ENCODE results near the gene BRMS1.

The BRMS1 gene

DNA sequence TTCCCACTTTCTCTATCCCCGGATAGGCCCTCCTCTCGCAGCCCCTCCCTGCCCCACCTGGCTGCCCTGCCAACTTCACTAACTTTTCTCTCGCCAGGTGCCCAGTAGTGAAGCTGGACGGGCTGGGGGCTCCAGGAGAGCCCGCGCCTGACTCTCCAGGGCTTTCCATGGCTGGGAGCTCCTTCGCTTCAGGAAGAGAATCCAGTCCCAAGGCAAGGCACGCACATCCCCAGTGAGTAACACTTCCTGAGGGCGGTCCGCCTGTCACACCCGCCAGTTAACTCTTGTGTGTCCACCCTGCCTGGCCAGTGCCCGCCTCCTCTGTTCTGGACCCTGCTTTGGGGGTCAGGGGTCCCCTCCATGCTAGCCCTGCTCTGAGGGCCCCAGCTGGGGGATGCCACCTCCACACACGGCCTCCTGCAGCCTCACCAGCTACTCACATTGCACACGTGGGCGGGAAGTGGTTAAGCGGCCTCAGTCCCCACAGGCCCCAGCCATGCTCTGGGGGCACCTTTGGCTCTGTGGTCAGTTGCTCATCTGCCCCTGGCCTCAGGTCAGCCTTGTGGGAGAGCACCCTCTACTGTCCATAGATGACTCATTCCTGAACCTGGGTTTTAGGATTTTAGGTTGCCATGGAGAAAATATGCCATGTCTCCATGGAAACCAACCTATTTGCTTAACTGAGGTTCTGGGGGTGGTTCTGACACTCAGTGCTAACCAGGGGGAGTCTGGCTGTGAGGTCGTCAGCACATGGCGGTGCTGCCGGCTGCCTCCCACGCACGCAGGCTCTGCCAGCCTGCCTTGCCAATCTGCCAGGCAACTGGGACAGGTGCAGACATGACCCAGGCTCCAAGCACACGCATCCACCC lies 8.4 kb downstream of the BRMS1 start, which contains the start of gene RIN1:
TSS of gene RIN1 (minus strand) at position 201 of the 869 bp plus-strand sequence. CDS start at position 169, 32 bp downstream.
- DNase-seq = peak; percentile 100

GRCh38 chr11:66335531-66336233 lies 9.2 kb downstream of the BRMS1 start:
- DNase-seq = peak; percentile 75

DNA sequence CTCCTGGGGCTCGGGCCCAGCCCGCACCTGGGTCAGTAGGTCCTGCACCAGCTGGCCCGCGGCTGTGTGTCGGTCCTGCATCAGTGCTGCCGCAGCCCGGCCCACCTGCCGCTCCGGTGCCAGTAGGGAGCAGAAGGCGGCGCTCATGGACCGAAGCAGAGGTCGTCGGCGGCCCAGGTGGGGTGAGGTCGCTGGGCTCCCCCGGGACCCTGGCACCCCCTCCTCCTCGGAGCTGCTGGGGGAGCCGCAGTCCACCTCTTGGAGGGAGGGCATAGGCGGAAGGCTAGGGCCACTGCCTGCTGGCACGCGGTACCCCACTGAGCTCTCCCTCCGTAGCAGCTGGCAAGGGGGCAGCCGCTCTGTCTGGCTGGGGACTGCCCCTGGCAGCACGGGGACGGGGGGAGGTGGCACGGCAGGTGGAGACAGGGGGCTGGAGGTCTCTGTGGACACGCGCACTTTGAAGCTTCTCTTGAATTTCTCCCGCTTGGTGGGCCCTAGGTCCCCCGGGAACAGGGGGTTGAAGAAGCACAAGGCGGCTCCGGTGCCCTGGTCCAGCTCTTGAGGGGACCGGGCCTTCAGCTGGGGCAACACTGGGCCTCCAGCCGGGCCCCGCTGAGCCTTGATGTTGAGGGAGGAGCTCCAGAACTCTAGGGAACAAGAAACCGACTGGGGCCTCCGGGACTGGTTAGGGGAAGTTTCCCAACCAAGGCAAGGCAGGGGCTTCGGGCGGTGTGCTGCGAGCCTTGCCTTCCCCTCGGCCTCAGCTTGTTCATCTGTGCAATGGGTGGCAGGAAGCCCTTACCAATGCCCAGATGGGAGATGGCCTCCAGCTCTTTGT lies 10.1 kb downstream of the BRMS1 start:
- no peak for DNase-seq

DNA sequence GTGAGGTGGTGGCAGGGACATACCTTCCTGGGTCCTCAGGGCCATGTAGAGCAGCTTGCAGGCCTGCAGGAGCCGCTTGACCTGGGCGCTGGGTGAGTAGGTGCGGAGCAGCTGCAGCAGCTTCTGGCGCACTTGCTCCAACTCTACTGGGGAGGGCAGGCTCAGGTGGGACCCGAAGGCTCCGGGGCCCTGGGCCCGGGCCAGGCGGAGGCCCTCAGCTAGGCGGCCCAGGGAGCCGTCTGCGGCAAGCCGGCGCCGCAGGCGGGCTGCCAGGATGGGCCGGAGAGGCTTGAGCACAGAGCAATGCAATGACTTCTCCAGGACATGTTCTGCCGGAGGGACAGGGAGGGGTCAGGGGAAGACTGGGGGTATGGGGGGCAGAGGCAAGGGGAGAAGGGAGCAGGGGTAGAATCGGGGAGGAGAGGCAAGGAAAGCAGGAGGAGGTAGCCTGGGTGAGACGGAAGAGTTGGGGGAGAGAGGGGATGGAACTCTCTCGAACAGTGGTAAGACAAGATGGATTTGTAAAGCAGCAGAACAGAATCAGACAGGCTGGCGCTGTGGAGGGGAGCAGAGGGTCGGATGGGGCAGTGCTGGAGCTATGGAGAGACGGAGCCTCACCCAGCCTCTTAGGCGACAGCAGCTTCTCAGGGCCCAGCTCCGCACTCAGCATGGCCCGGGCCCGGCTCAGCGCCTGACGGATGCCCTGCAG lies 10.9 kb downstream of the BRMS1 start:
- DNase-seq = no peak

DNA sequence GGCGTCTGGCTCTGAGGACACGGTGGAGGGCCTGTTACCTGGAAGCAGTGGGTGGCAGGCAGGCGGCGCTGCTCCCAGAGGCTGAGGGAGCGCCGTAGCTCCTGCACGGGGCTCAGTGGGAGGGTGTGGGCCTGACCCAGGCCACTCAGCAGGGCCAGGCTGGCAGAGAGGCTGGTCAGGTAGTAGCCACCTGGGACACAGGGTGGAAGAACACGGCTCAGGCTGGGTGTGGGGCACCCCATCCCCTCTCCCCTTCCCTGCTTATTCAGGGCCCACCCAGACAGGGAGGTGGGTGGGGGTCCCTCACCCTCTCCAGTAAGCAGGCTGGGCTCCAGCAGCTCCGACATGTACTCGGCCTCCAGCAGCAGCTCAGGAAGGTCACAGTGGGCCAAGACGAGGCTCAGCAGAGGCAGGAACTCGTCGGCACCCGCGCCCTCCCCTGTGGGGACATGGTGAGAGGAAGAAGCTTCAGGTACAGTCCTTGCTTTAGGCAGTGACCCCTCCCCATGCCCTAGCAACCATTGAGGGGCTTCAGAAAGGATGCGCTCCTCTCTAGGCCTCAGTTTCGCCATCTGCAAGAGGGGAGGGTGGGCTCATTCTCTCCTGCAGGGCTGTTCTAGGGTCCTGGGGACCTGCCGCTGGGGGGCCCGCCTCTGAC lies 11.6 kb downstream of the BRMS1 start:
- DNase-seq = no peak

- no peak for DNase-seq
These were observed 12.3 kb downstream of the BRMS1 start for GRCh38 chr11:66332371-66333219.

DNA sequence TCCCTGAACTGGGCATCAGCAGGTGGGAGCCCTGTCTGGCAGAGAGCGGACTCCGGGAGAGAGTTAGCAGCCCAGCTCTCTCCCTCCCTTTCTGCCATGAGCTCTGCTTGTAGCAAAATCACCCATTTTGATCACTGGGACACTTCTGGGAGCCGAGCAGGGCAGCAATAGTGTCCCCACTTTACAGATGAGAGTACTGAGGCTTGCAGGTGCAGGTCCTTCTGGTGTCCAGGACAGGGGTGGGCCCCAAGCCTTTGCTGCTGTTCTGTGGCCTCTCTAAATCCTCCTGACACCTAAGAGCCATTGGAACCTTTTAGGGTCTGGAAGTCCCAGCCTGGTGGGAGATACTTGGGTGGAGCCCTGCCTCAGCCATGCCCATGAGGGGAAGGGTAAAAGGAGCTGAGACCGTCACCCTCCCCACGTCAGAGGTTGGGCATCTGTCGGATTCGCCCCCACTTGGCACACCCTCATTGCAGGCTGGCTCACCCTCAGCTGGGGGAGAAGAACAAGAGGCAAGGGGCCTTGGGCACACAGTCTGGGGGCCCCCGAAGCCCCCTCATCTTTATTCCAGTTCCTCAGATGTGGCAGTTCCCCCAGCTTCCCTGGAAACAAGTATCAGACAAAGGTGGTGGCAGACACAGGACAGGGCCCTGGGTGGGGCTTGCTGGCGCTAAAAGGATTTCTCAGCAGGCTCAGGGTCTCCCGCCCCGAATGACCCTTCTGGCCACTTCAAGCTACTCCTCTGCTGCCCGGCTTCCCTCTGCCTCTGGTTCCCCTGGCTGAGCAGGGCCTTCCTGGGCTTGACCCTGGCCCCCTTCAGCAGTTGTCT lies 13.1 kb downstream of the BRMS1 start:
- DNase-seq = no peak

GRCh38 chr11:66330931-66331330 lies 14.0 kb downstream of the BRMS1 start:
- no peak for DNase-seq

DNA sequence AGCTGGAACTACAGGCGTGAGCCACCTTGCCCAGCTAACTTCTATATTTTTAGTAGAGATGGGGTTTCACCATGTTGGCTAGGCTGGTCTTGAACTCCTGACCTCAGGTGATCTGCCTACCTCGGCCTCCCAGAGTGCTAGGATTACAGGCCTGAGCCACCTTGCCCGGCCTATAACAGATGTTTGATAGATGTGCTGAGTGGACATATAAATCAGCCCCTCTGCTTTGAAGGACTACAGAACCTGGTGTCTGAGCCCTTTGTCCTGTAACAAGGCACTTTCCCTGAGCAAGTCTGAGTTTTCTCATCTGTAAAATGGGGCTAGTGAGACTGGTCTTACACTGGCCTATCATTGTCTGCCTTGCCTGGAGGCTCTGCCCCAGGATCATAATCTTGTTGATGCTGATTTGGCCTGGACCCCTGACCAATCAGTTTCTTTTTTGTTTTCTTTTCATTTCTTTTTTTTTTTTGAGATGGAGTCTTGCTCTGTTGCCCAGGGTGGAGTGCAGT lies 15.7 kb downstream of the BRMS1 start:
- DNase-seq = no peak

DNA sequence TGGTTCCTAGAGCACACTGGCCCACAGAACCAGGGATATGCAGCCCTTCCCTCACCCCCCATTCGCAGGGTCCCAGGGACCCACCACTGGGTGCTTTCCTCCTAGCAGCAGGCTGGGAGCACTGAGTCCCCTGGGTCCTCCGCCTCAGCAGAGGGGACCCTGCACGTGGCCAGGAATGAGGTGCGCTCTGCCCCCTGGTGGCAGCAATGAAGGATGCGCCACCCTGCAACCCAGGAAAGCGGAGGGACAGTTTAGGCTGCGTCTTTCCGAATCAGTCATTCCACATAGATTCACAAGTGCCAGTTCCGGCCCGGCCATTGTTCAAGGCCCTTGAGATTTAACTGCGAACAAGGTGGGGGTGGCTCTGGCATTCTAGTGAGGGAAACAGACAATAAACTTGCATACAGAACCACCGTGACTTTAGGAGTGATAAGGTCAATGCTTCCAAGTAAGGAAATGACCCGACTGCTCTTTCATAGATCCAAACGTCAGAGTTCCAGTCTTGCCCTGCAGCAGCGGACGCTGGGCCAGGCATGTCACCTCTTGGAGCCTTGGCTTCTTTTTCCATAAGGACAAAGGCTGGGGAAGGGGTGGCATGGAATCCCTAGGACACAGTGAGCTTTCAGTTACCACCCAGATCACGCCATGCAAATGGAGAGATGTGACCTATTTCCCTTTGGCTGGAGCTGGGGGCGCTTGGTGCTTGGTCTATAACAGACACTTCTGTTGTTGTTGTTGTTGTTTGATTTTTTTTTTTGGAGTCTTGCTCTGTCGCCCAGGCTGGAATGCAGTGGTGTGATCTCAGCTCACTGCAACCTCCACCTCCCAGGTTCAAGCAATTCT lies 16.4 kb downstream of the BRMS1 start:
- peak; percentile 86 for DNase-seq

GRCh38 chr11:66328031-66328301 lies 16.9 kb downstream of the BRMS1 start:
- peak; percentile 56 for DNase-seq

GRCh38 chr11:66327171-66328030 lies 17.5 kb downstream of the BRMS1 start:
- peak; percentile 86 for DNase-seq

GRCh38 chr11:66326261-66327111 lies 18.4 kb downstream of the BRMS1 start:
- DNase-seq = peak; percentile 88

- no peak for DNase-seq
These were observed 19.6 kb downstream of the BRMS1 start for GRCh38 chr11:66325263-66325671.

- peak; percentile 74 for DNase-seq
These were observed 20.2 kb downstream of the BRMS1 start for GRCh38 chr11:66324664-66325063.

DNA sequence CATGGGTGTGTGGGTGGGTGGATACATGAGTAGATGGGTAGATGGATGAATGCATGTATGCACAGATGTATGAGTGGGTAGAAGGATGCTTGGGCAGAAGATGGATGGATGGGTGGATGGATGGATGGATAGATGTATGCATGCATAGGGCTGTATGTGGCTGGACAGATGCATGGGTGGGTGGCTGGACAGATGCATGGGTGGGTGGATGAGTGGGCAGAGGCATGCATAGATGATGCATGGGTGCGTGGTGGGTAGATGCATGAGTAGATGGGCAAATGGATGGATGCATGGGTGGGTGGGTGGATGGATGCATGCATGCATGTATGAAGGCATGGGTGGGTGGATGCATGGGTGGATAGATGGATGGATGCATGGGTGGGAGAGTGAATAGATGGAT lies 21.2 kb downstream of the BRMS1 start:
- DNase-seq = no peak
